GM23248 (cell line): ENCODE results near the gene LMOD1. TPM values are rescaled to one million over a fixed set of nuclear protein-coding genes. Genes with fewer than 3 reads are reported as not detected.

ENCODE experiments used
- DNase-seq: peaks from one replicate; pipeline ENCODE4 v3.0.0-alpha.2; 2015
- H2AFZ ChIP-seq: fragments of 200-600 bp; sonication (generic); 2 replicates; pipeline ENCODE4 v1.6.1; 2016; ENCODE audit warnings: antibody characterized with exemption
- H3F3A ChIP-seq: fragments of 200-600 bp; sonication (generic); 2 replicates; pipeline ENCODE4 v1.6.1; 2016; ENCODE audit warnings: mild to moderate bottlenecking, antibody characterized with exemption, mixed run types; ENCODE audit not compliant: insufficient read depth
- H3K27ac ChIP-seq: fragments of 200-600 bp; sonication (generic); 2 replicates; pipeline ENCODE4 v1.5.1; 2016; ENCODE audit warnings: mild to moderate bottlenecking
- H3K27me3 ChIP-seq: fragments of 200-600 bp; sonication (generic); replicated peaks from 2 replicates; pipeline ENCODE4 v1.6.1; 2016; ENCODE audit warnings: mild to moderate bottlenecking; ENCODE audit not compliant: insufficient read depth
- H3K36me3 ChIP-seq: fragments of 200-600 bp; sonication (generic); 2 replicates; pipeline ENCODE4 v1.6.1; 2016; ENCODE audit warnings: low read depth, mild to moderate bottlenecking
- H3K4me1 ChIP-seq: fragments of 200-600 bp; sonication (generic); 2 replicates; pipeline ENCODE4 v1.6.1; 2016; ENCODE audit warnings: mild to moderate bottlenecking; ENCODE audit not compliant: insufficient read depth
- H3K4me2 ChIP-seq: fragments of 200-600 bp; sonication (generic); one replicate; pipeline ENCODE4 v1.6.1; 2016; ENCODE audit warnings: mild to moderate bottlenecking; ENCODE audit not compliant: unreplicated experiment
- H3K4me3 ChIP-seq: fragments of 200-600 bp; sonication (generic); 2 replicates; pipeline ENCODE4 v1.5.1; 2016; ENCODE audit warnings: mild to moderate bottlenecking
- H3K79me2 ChIP-seq: fragments of 200-600 bp; sonication (generic); 2 replicates; pipeline ENCODE4 v1.6.1; 2016; ENCODE audit warnings: mild to moderate bottlenecking; ENCODE audit not compliant: insufficient read depth
- H3K9ac ChIP-seq: fragments of 200-600 bp; sonication (generic); 2 replicates; pipeline ENCODE4 v1.6.1; 2016; ENCODE audit warnings: mild to moderate bottlenecking
- H3K9me2 ChIP-seq: fragments of 200-600 bp; sonication (generic); 2 replicates; pipeline ENCODE4 v1.6.1; 2016; ENCODE audit warnings: mixed run types, mild to moderate bottlenecking, moderate library complexity; ENCODE audit not compliant: insufficient read depth
- H3K9me3 ChIP-seq: fragments of 200-600 bp; sonication (generic); one replicate; pipeline ENCODE4 v1.6.1; 2017; ENCODE audit warnings: low read depth
- H4K20me1 ChIP-seq: fragments of 200-600 bp; sonication (generic); 2 replicates; pipeline ENCODE4 v1.6.0; 2016; ENCODE audit not compliant: insufficient read depth
- EZH2 ChIP-seq: fragments of 200-600 bp; sonication (generic); IDR thresholded peaks from 2 replicates; pipeline ENCODE4 v1.6.1; 2018; ENCODE audit warnings: antibody characterized with exemption, mild to moderate bottlenecking; ENCODE audit not compliant: insufficient read depth, poor library complexity, severe bottlenecking
- EZH2phosphoT487 ChIP-seq: fragments of 200-600 bp; sonication (generic); IDR thresholded peaks from 2 replicates; pipeline ENCODE4 v1.6.1; 2018; ENCODE audit warnings: antibody characterized with exemption, moderate library complexity, mild to moderate bottlenecking, low read depth; ENCODE audit not compliant: insufficient read depth
- WGBS, 2 experiments: methylation state at CpG; one replicate each; pipeline ENCODE4 v1.1.6; 2015 to 2017; ENCODE audit warnings: low lambda C conversion rate in 2 of 2, low coverage in 1 of 2; ENCODE audit errors: missing lambda C conversion rate in 2 of 2; 5-methylcytosine and 5-hydroxymethylcytosine counted together
- in situ Hi-C: fragments of 300-500 bp; cut with MboI; formaldehyde crosslinking; loops from 2 replicates; pipeline ENCODE4 v1.15.0; 2020
- polyA plus RNA-seq: library from polyadenylated mRNA; unstranded; fragments of >200 nt; fragmentation: Nextera tagmentation; extraction: Ambion mirVana; gene quantifications from 2 replicates; pipeline ENCODE4 v1.2.1, GENCODE V29; 2016
- total RNA-seq: library from RNA; depleted of rRNA; stranded (reverse); fragments of >200 nt; shearing (Covaris generic); gene quantifications from 2 replicates; pipeline ENCODE4 v1.2.3, GENCODE V29; 2014

LMOD1 gene
- total and polyA plus RNA-seq, 2 experiments from 2014 or later, result 6.1 to 7.8 TPM

- 0 out of 2 replicates have a peak, but pooled peaks cover 4% of the 10 kb centered on the region for H3F3A ChIP-seq
- H3K4me3 ChIP-seq, result peak within 1 kb of the TSS; percentile 94
- peak within 1 kb of the TSS; percentile 98 for H3K4me2 ChIP-seq
- H3K27me3 ChIP-seq, result no peaks in the 10 kb centered on the region
- peaks cover 49% of the 10 kb centered on the region for H3K79me2 ChIP-seq
- peak within 1 kb of the TSS; percentile 95 for H3K9ac ChIP-seq
- peak within 1 kb of the TSS; percentile 87 for H2AFZ ChIP-seq
- peaks cover 19% of the 10 kb centered on the region for H3K36me3 ChIP-seq
- H3K4me1 ChIP-seq, result peaks cover 10% of the 10 kb centered on the region
- WGBS, 2 experiments, result 1 to 2% methylated on average over 37 to 41 of the region's 43 CpGs
- no peaks in the 10 kb centered on the region for H3K9me2 ChIP-seq
- H3K27ac ChIP-seq, result peak within 1 kb of the TSS; percentile 92
- no peaks in the 10 kb centered on the region for H3K9me3 ChIP-seq
- H4K20me1 ChIP-seq, result no peaks in the 10 kb centered on the region
- in situ Hi-C loops, result no loop called here
- peak; percentile 99 for DNase-seq
- TF ChIP-seq EZH2 (no peak), EZH2phosphoT487 (no peak)
Observed at GRCh38 chr1:201955009-201955728, 8.8 kb upstream of the LMOD1 start, which contains the start of gene TIMM17A. TSS of gene TIMM17A (plus strand) at chr1:201955503. CDS start at chr1:201955527, 24 bp downstream.

- H3K4me3 ChIP-seq, result peak overlapping the region; percentile 94
- 49 to 54% methylated on average over 16 to 24 of the region's 24 CpGs for WGBS, 2 experiments
- no peak for TF ChIP-seq EZH2
- TF ChIP-seq EZH2phosphoT487, result no peak
Observed at GRCh38 chr1:201954263-201955008, 8.1 kb upstream of the LMOD1 start.

GRCh38 chr1:201949491-201949890, 3.1 kb upstream of the LMOD1 start:
- TF ChIP-seq EZH2phosphoT487, result no peak
- TF ChIP-seq EZH2, result no peak
- H3K9me2 ChIP-seq, result no peaks in the 10 kb centered on the region
- peak overlapping the region; percentile 37; the same call in 1 of the 2 replicates for H2AFZ ChIP-seq
- peak; percentile 29 for DNase-seq
- H3K9ac ChIP-seq, result no peak overlapping the region
- no peaks in the 10 kb centered on the region for H3K36me3 ChIP-seq
- H3K4me1 ChIP-seq, result peaks cover 25% of the 10 kb centered on the region
- peaks cover 11% of the 10 kb centered on the region; the same call in 1 of the 2 replicates for H3K79me2 ChIP-seq
- H3K4me2 ChIP-seq, result no peak overlapping the region
- peaks cover 15% of the 10 kb centered on the region for H3F3A ChIP-seq
- no peaks in the 10 kb centered on the region for H3K9me3 ChIP-seq
- in situ Hi-C loops, result no loop called here
- no peak overlapping the region for H3K4me3 ChIP-seq
- no peak overlapping the region for H3K27ac ChIP-seq
- H4K20me1 ChIP-seq, result no peaks in the 10 kb centered on the region
- H3K27me3 ChIP-seq, result no peaks in the 10 kb centered on the region

More at GRCh38 chr1:201954263-201955008, 8.1 kb upstream of the LMOD1 start:
- H3K79me2 ChIP-seq, result peaks cover 42% of the 10 kb centered on the region
- H3F3A ChIP-seq, result 0 out of 2 replicates have a peak, but pooled peaks cover 4% of the 10 kb centered on the region
- peak overlapping the region; percentile 77 for H3K4me2 ChIP-seq
- H3K9ac ChIP-seq, result peak overlapping the region; percentile 95
- no peaks in the 10 kb centered on the region for H3K9me2 ChIP-seq
- no peaks in the 10 kb centered on the region for H3K27me3 ChIP-seq
- no peaks in the 10 kb centered on the region for H3K9me3 ChIP-seq
- in situ Hi-C loops, result no loop called here
- H3K4me1 ChIP-seq, result peaks cover 10% of the 10 kb centered on the region
- H4K20me1 ChIP-seq, result no peaks in the 10 kb centered on the region
- DNase-seq, result peak; percentile 3
- H3K36me3 ChIP-seq, result peaks cover 19% of the 10 kb centered on the region
- peak overlapping the region; percentile 92 for H3K27ac ChIP-seq
- H2AFZ ChIP-seq, result peak overlapping the region; percentile 79

- H3K9ac ChIP-seq, result peak overlapping the region; percentile 74
- 27 to 29% methylated on average over 3 of the region's 3 CpGs for whole genome bisulfite sequencing, 2 experiments
- H3K4me3 ChIP-seq, result peak overlapping the region; percentile 85
- no peaks in the 10 kb centered on the region for H3K9me2 ChIP-seq
- no peaks in the 10 kb centered on the region for H4K20me1 ChIP-seq
- H3K9me3 ChIP-seq, result no peaks in the 10 kb centered on the region
- in situ Hi-C loops, result no loop called here
- peak overlapping the region; percentile 74; the same call in 1 of the 2 replicates for H3K27ac ChIP-seq
- peak overlapping the region; percentile 96 for H3K4me2 ChIP-seq
- H3K27me3 ChIP-seq, result no peaks in the 10 kb centered on the region
- TF ChIP-seq EZH2 (no peak), EZH2phosphoT487 (no peak)
- peaks cover 15% of the 10 kb centered on the region for H3F3A ChIP-seq
- H2AFZ ChIP-seq, result peak overlapping the region; percentile 92
- H3K4me1 ChIP-seq, result peaks cover 26% of the 10 kb centered on the region
- H3K36me3 ChIP-seq, result no peaks in the 10 kb centered on the region
- peak; percentile 73 for DNase-seq
- peaks cover 21% of the 10 kb centered on the region; the same call in 1 of the 2 replicates for H3K79me2 ChIP-seq
Observed at GRCh38 chr1:201947697-201948008, 1.3 kb upstream of the LMOD1 start.
